PFSK-1 (cell line): Measurements from ENCODE around the gene FAM3B.

Experiments
- POLR2AphosphoS5 ChIP-seq: IDR thresholded peaks from 2 replicates; pipeline ENCODE4 v1.6.1; 2012; ENCODE audit warnings: low read depth, mild to moderate bottlenecking, control low read depth, low read length, moderate library complexity
- SIN3A ChIP-seq: IDR thresholded peaks from 2 replicates; pipeline ENCODE4 v1.6.1; 2012; ENCODE audit warnings: mild to moderate bottlenecking, low read length, moderate library complexity, borderline replicate concordance; ENCODE audit not compliant: insufficient read depth
- TF ChIP-seq, protein P1 (sequence below), 2 experiments: IDR thresholded peaks; 2 replicates each; pipeline versions ENCODE4 v1.6.1 to v1.8.0; 2011 to 2012; ENCODE audit warnings: low read depth in 2 of 2, low read length in 2 of 2, control low read depth in 1 of 2, inconsistent platforms in 1 of 2, mild to moderate bottlenecking in 1 of 2, moderate library complexity in 1 of 2; ENCODE audit not compliant: insufficient read depth in 1 of 2

DNA sequence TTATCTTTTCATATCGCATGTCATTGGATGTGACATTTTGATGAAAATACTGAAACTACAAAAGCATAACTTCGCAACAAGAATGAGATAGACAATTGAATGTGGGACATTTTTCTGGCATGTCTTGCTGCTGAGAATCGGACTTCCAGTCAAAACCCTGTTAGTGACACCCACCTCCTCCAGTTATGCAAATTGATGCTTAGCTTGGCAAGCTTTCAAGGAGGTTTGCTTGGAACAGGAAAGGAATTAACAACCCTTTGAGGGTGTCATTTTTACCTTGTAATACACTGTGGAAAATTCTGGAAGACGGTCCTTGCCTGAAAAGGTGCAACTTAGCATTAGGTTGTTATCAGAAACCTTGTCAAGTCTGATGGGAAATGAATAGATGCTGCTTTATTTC, 38.8 kb upstream of the FAM3B start:
- TF ChIP-seq SIN3A (no peak), POLR2AphosphoS5 (no peak)
- TF ChIP-seq, protein P1, sequence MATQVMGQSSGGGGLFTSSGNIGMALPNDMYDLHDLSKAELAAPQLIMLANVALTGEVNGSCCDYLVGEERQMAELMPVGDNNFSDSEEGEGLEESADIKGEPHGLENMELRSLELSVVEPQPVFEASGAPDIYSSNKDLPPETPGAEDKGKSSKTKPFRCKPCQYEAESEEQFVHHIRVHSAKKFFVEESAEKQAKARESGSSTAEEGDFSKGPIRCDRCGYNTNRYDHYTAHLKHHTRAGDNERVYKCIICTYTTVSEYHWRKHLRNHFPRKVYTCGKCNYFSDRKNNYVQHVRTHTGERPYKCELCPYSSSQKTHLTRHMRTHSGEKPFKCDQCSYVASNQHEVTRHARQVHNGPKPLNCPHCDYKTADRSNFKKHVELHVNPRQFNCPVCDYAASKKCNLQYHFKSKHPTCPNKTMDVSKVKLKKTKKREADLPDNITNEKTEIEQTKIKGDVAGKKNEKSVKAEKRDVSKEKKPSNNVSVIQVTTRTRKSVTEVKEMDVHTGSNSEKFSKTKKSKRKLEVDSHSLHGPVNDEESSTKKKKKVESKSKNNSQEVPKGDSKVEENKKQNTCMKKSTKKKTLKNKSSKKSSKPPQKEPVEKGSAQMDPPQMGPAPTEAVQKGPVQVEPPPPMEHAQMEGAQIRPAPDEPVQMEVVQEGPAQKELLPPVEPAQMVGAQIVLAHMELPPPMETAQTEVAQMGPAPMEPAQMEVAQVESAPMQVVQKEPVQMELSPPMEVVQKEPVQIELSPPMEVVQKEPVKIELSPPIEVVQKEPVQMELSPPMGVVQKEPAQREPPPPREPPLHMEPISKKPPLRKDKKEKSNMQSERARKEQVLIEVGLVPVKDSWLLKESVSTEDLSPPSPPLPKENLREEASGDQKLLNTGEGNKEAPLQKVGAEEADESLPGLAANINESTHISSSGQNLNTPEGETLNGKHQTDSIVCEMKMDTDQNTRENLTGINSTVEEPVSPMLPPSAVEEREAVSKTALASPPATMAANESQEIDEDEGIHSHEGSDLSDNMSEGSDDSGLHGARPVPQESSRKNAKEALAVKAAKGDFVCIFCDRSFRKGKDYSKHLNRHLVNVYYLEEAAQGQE (IDR thresholded peaks at IDR 0.05; ENCODE audit: insufficient read depth in 1 of 2, low read depth in 2 of 2, low read length in 2 of 2): no peak
